ENCODE results near the gene ZNF777. TPM values are rescaled to one million over a fixed set of nuclear protein-coding genes. Genes with fewer than 3 reads are reported as not detected.
"Not testable (repeated sequence)": the region's sequence is repeated elsewhere in the genome, so short reads cannot be mapped to it uniquely, and the experiment has no call there.

ZNF777 gene
- polyA plus RNA-seq, 1 donor: 11.2 TPM

- no peak for DNase-seq
These were observed 10.0 kb downstream of the ZNF777 start for GRCh38 chr7:149450821-149451220.

GRCh38 chr7:149449897-149450296 is 11.0 kb downstream of the ZNF777 start:
- no peak for DNase-seq

GRCh38 chr7:149448961-149449360 is 11.9 kb downstream of the ZNF777 start:
- DNase-seq: no peak

GRCh38 chr7:149446026-149446425 is 14.8 kb downstream of the ZNF777 start:
- not testable (repeated sequence) for DNase-seq

- no peak for DNase-seq
These were observed 16.6 kb downstream of the ZNF777 start for GRCh38 chr7:149444287-149444686.

GRCh38 chr7:149443523-149443922 is 17.3 kb downstream of the ZNF777 start:
- DNase-seq: no peak

- DNase-seq: no peak
These were observed 17.9 kb downstream of the ZNF777 start for GRCh38 chr7:149442924-149443323.

GRCh38 chr7:149440222-149440621 is 20.6 kb downstream of the ZNF777 start:
- no peak for DNase-seq

- no peak for DNase-seq
These were observed 24.5 kb downstream of the ZNF777 start for GRCh38 chr7:149436358-149436757.

GRCh38 chr7:149433124-149433523 is 27.7 kb downstream of the ZNF777 start:
- no peak for DNase-seq

- no peak for DNase-seq
These were observed 28.7 kb downstream of the ZNF777 start for GRCh38 chr7:149432121-149432691.

GRCh38 chr7:149431486-149432120 is 29.3 kb downstream of the ZNF777 start:
- DNase-seq: no peak

- no peak for DNase-seq
These were observed 30.7 kb downstream of the ZNF777 start for GRCh38 chr7:149430192-149430591.

- no peak for DNase-seq
These were observed 33.0 kb downstream of the ZNF777 start for GRCh38 chr7:149427893-149428292.

GRCh38 chr7:149427096-149427680 is 33.7 kb downstream of the ZNF777 start:
- DNase-seq: no peak

- DNase-seq: no peak
These were observed 37.3 kb downstream of the ZNF777 start for GRCh38 chr7:149423449-149424110.

- no peak for DNase-seq
These were observed 38.0 kb downstream of the ZNF777 start for GRCh38 chr7:149422914-149423301.

- peak; percentile 62 for DNase-seq
These were observed 38.5 kb downstream of the ZNF777 start for GRCh38 chr7:149422162-149422913.

GRCh38 chr7:149420006-149420405 is 40.9 kb downstream of the ZNF777 start:
- no peak for DNase-seq

- DNase-seq: no peak
These were observed 45.3 kb downstream of the ZNF777 start for GRCh38 chr7:149415391-149416071.

GRCh38 chr7:149414745-149415390 is 46.0 kb downstream of the ZNF777 start:
- peak; percentile 43 for DNase-seq

- DNase-seq: no peak
These were observed 46.7 kb downstream of the ZNF777 start for GRCh38 chr7:149414171-149414570.
